ENCODE results near the gene ODR4. TPM values are rescaled to one million over a fixed set of nuclear protein-coding genes. Genes with fewer than 3 reads are reported as not detected.

Gene ODR4
- total RNA-seq, 3 donors from 2014 or later: 18.9 to 22.6 (median 22.0) TPM

DNA sequence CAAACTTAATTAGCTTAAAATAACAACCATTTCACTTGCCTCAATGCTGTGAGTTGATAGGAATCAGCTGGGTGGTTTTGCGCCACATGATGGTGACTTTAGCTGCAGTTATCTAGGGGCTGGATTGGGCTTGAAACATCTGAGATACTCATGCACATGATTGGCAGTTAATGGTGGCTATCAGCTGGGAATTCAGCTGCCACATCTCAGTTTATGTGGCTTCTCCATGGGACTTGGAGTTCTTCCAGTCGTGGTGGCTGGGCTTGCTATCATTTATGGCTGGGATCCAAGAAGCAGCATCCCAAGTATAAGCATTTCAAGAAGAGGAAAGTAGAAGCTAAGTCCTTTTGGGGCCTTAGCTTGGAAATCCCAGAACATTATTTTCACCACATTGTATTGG, 48.9 kb downstream of the ODR4 start:
- TF ChIP-seq CTCF (IDR thresholded peaks at IDR 0.05): no peak
- no peaks in the 10 kb centered on the region for H3K9me3 ChIP-seq
- intact Hi-C loops (cut with DNase I, micrococcal nuclease): no loop called here
- DNase-seq (no peak), ATAC-seq (no peak)
- no peak overlapping the region for H3K4me3 ChIP-seq
- H3K36me3 ChIP-seq (ENCODE audit: low read depth): no peaks in the 10 kb centered on the region
- H3K4me1 ChIP-seq (ENCODE audit: low read depth): no peaks in the 10 kb centered on the region

DNA sequence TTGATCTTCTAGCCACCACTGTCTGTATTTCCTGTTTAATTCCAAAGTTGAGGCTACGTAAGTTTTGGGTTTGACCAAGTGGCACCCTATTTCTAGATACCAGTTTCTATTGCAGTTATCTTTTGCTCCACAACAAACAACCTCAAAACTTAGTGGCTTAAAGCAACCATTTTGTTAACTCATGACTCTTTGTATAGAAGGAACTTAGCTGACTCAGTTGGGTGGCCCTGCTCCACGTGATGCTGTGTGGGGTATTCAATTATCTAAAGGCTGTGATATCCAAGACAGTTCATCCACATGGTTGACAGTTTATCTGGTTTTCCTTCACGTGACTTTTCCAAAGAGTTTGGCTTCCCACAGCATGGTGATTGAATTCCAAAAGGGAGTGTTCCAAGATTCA, 50.5 kb downstream of the ODR4 start:
- no peaks in the 10 kb centered on the region for H3K36me3 ChIP-seq (ENCODE audit: low read depth)
- intact Hi-C loops (cut with DNase I, micrococcal nuclease): no loop called here
- no peak for TF ChIP-seq CTCF (IDR thresholded peaks at IDR 0.05)
- ATAC-seq: no peak
- no peak overlapping the region for H3K4me3 ChIP-seq
- DNase-seq: no peak
- H3K4me1 ChIP-seq (ENCODE audit: low read depth): no peaks in the 10 kb centered on the region
- no peaks in the 10 kb centered on the region for H3K9me3 ChIP-seq

DNA sequence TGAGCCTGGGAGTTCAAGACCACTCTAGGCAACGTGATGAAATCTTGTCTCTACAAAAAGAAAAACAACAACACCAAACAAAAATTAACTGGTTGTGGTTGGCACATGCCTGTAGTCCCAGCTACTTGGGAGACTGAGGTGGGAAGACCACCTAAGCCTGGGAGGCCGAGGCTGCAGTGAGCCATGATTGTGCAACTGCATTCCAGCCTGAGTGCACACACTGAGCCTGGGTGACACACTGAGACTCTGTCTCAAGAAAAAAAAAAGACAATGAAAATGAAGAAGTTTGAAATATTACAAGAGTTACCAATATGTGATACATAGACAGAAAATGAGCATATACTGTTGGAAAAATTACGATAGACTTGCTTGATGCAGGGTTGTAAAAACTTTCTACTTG, 53.4 kb downstream of the ODR4 start:
- intact Hi-C loops (cut with DNase I, micrococcal nuclease): no loop called here
- H3K4me3 ChIP-seq: no peak overlapping the region
- no peak for TF ChIP-seq CTCF (IDR thresholded peaks at IDR 0.05)
- H3K4me1 ChIP-seq (ENCODE audit: low read depth): no peaks in the 10 kb centered on the region
- no peak for DNase-seq
- ATAC-seq: no peak
- no peaks in the 10 kb centered on the region for H3K9me3 ChIP-seq
- H3K36me3 ChIP-seq (ENCODE audit: low read depth): no peaks in the 10 kb centered on the region

DNA sequence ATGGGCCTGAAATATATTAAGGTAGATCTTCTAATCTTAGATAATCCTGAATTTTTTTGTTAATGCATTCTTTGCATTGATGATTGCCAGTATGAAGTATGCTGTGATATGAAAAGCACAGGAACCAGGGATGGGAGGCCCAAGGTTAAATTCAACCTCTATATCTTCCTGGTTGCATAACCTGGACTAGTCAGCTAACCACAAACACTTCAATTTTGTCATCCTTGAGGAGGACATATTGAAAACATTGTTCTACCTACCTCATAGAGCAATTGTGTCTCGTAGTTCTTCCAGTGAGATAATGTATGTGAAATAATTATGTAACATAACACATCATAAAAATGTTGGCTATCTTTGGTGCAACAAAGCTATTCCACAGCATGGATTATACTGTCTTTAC, 59.7 kb downstream of the ODR4 start:
- Histone ChIP-seq H3K4me3 (no peak overlapping the region), H3K9me3 (no peaks in the 10 kb centered on the region), H3K4me1 (ENCODE audit: low read depth) (no peaks in the 10 kb centered on the region), H3K36me3 (ENCODE audit: low read depth) (no peaks in the 10 kb centered on the region)
- intact Hi-C loops (cut with DNase I, micrococcal nuclease): no loop called here
- DNase-seq (no peak), ATAC-seq (no peak)
- no peak for TF ChIP-seq CTCF (IDR thresholded peaks at IDR 0.05)

GRCh38 chr1:186438567-186438966, 62.9 kb downstream of the ODR4 start:
- TF ChIP-seq CTCF (IDR thresholded peaks at IDR 0.05): no peak
- Histone ChIP-seq H3K36me3 (ENCODE audit: low read depth) (no peaks in the 10 kb centered on the region), H3K9me3 (no peaks in the 10 kb centered on the region), H3K4me3 (no peak overlapping the region), H3K4me1 (ENCODE audit: low read depth) (no peaks in the 10 kb centered on the region)
- DNase-seq (no peak), ATAC-seq (no peak)
- intact Hi-C loops (cut with DNase I, micrococcal nuclease): no loop called here

- intact Hi-C loops (cut with DNase I, micrococcal nuclease): no loop called here
- Histone ChIP-seq H3K4me3 (no peak overlapping the region), H3K9me3 (no peaks in the 10 kb centered on the region), H3K36me3 (ENCODE audit: low read depth) (no peaks in the 10 kb centered on the region), H3K4me1 (ENCODE audit: low read depth) (no peaks in the 10 kb centered on the region)
- ATAC-seq (no peak), DNase-seq (no peak)
- no peak for TF ChIP-seq CTCF (IDR thresholded peaks at IDR 0.05)
These were observed 64.9 kb downstream of the ODR4 start for GRCh38 chr1:186440584-186440983.
